Hepatic stellate cell (primary cell): ENCODE results near the gene SPATS2L.
A peak's percentile ranks its signal among the peaks of the same experiment; 100 is the strongest.

ENCODE experiments used
- DNase-seq: peaks from one replicate; pipeline ENCODE4 v3.0.0; 2011; ENCODE audit warnings: low spot score

The SPATS2L gene

GRCh38 chr2:200377355-200378336, 71.2 kb downstream of the SPATS2L start:
- no peak for DNase-seq

- DNase-seq = peak; percentile 40
Measured at GRCh38 chr2:200378652-200379290, 72.3 kb downstream of the SPATS2L start.

- no peak for DNase-seq
Measured at GRCh38 chr2:200379481-200380090, 73.1 kb downstream of the SPATS2L start.

GRCh38 chr2:200380091-200380561, 73.6 kb downstream of the SPATS2L start:
- no peak for DNase-seq

- DNase-seq = peak; percentile 72
Measured at GRCh38 chr2:200380833-200381542, 74.5 kb downstream of the SPATS2L start.

GRCh38 chr2:200382874-200383273, 76.4 kb downstream of the SPATS2L start:
- no peak for DNase-seq

- DNase-seq = peak; percentile 56
Measured at GRCh38 chr2:200383380-200384110, 77.1 kb downstream of the SPATS2L start.

GRCh38 chr2:200385063-200385635, 78.7 kb downstream of the SPATS2L start:
- no peak for DNase-seq

GRCh38 chr2:200393191-200393590, 86.7 kb downstream of the SPATS2L start:
- no peak for DNase-seq

- no peak for DNase-seq
Measured at GRCh38 chr2:200394045-200394444, 87.6 kb downstream of the SPATS2L start.

- DNase-seq = no peak
Measured at GRCh38 chr2:200396781-200397242, 90.3 kb downstream of the SPATS2L start.

GRCh38 chr2:200397785-200398184, 91.3 kb downstream of the SPATS2L start:
- DNase-seq = no peak

- DNase-seq = no peak
Measured at GRCh38 chr2:200399046-200399445, 92.6 kb downstream of the SPATS2L start.

- no peak for DNase-seq
Measured at GRCh38 chr2:200399636-200400035, 93.1 kb downstream of the SPATS2L start.

- DNase-seq = no peak
Measured at GRCh38 chr2:200403814-200404213, 97.3 kb downstream of the SPATS2L start.

GRCh38 chr2:200404615-200405014, 98.1 kb downstream of the SPATS2L start:
- DNase-seq = no peak

GRCh38 chr2:200405599-200406298, 99.3 kb downstream of the SPATS2L start:
- DNase-seq = peak; percentile 33

- DNase-seq = no peak
Measured at GRCh38 chr2:200406379-200406778, 99.9 kb downstream of the SPATS2L start.

- peak; percentile 67 for DNase-seq
Measured at GRCh38 chr2:200408428-200409316, 102.2 kb downstream of the SPATS2L start.
